BE2C (cell line): ENCODE data around the gene COL6A3.
A peak's percentile ranks its signal among the peaks of the same experiment; 100 is the strongest.

Experiments used
- DNase-seq: peaks from one replicate; pipeline ENCODE4 v3.0.0-alpha.2; 2020
- H3K27me3 ChIP-seq: fragments of 250-450 bp; sonication (Bioruptor Pico); 2 replicates; pipeline ENCODE4 v1.5.1; 2020; ENCODE audit warnings: mild to moderate bottlenecking
- H3K36me3 ChIP-seq: fragments of 250-450 bp; sonication (Bioruptor Pico); 2 replicates; pipeline ENCODE4 v1.5.1; 2020; ENCODE audit warnings: mild to moderate bottlenecking
- H3K4me1 ChIP-seq: fragments of 250-450 bp; sonication (Bioruptor Pico); 2 replicates; pipeline ENCODE4 v1.5.1; 2020
- H3K4me3 ChIP-seq: 2 replicates; pipeline ENCODE4 v1.5.1; 2011; ENCODE audit warnings: low read depth, low read length
- H3K9me3 ChIP-seq: fragments of 250-450 bp; sonication (Bioruptor Pico); 2 replicates; pipeline ENCODE4 v1.5.1; 2020
- TF ChIP-seq, protein P1 (sequence below): IDR thresholded peaks from 2 replicates; pipeline ENCODE4 v1.5.1; 2012; ENCODE audit warnings: mild to moderate bottlenecking, low read depth, low read length

The COL6A3 gene

GRCh38 chr2:237297421-237298150 lies 116.4 kb downstream of the COL6A3 start:
- no peaks in the 10 kb centered on the region for H3K9me3 ChIP-seq
- no peak overlapping the region for H3K4me3 ChIP-seq
- H3K4me1 ChIP-seq = peaks cover 23% of the 10 kb centered on the region
- TF ChIP-seq, protein P1, sequence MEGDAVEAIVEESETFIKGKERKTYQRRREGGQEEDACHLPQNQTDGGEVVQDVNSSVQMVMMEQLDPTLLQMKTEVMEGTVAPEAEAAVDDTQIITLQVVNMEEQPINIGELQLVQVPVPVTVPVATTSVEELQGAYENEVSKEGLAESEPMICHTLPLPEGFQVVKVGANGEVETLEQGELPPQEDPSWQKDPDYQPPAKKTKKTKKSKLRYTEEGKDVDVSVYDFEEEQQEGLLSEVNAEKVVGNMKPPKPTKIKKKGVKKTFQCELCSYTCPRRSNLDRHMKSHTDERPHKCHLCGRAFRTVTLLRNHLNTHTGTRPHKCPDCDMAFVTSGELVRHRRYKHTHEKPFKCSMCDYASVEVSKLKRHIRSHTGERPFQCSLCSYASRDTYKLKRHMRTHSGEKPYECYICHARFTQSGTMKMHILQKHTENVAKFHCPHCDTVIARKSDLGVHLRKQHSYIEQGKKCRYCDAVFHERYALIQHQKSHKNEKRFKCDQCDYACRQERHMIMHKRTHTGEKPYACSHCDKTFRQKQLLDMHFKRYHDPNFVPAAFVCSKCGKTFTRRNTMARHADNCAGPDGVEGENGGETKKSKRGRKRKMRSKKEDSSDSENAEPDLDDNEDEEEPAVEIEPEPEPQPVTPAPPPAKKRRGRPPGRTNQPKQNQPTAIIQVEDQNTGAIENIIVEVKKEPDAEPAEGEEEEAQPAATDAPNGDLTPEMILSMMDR = no peak
- no peak for DNase-seq
- H3K27me3 ChIP-seq = no peaks in the 10 kb centered on the region
- H3K36me3 ChIP-seq = no peaks in the 10 kb centered on the region

- H3K4me1 ChIP-seq = peaks cover 25% of the 10 kb centered on the region
These were observed 117.2 kb downstream of the COL6A3 start for GRCh38 chr2:237296756-237297155.

GRCh38 chr2:237295889-237296480 lies 118.0 kb downstream of the COL6A3 start:
- Histone ChIP-seq H3K27me3 (no peaks in the 10 kb centered on the region), H3K4me1 (peaks cover 29% of the 10 kb centered on the region), H3K9me3 (no peaks in the 10 kb centered on the region), H3K36me3 (no peaks in the 10 kb centered on the region), H3K4me3 (no peak overlapping the region)
- TF ChIP-seq, protein P1 = no peak
- DNase-seq = no peak

More at GRCh38 chr2:237296756-237297155, 117.2 kb downstream of the COL6A3 start:
- no peak overlapping the region for H3K4me3 ChIP-seq
- no peaks in the 10 kb centered on the region for H3K36me3 ChIP-seq
- H3K27me3 ChIP-seq = no peaks in the 10 kb centered on the region
- H3K9me3 ChIP-seq = no peaks in the 10 kb centered on the region
- TF ChIP-seq, protein P1 = no peak
- DNase-seq = no peak

DNA sequence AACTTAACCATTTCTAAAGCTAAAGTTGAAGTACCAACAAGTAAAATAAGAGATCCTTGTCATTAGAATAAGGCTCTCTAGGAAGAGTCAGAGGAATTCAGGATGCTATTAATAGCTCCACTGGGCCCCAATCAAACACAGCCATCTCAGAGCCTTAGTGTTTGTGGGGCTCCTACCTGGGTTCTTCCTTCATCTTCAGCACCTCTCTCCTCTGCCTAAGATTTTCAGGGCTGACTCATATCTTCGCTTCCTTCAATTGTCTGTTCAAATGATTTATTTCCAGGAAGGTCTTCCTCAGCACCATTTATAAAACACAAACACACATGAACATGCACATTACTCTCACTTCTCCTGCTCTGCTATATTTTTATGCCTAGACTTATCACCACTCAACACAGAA lies 119.5 kb downstream of the COL6A3 start:
- no peaks in the 10 kb centered on the region for H3K9me3 ChIP-seq
- no peaks in the 10 kb centered on the region for H3K27me3 ChIP-seq
- TF ChIP-seq, protein P1 = no peak
- H3K36me3 ChIP-seq = no peaks in the 10 kb centered on the region
- peaks cover 38% of the 10 kb centered on the region for H3K4me1 ChIP-seq
- no peak for DNase-seq
- H3K4me3 ChIP-seq = no peak overlapping the region

GRCh38 chr2:237293978-237294377 lies 120.0 kb downstream of the COL6A3 start:
- Histone ChIP-seq H3K9me3 (no peaks in the 10 kb centered on the region), H3K27me3 (no peaks in the 10 kb centered on the region), H3K36me3 (no peaks in the 10 kb centered on the region), H3K4me1 (peaks cover 38% of the 10 kb centered on the region), H3K4me3 (no peak overlapping the region)
- TF ChIP-seq, protein P1 = no peak
- no peak for DNase-seq

DNA sequence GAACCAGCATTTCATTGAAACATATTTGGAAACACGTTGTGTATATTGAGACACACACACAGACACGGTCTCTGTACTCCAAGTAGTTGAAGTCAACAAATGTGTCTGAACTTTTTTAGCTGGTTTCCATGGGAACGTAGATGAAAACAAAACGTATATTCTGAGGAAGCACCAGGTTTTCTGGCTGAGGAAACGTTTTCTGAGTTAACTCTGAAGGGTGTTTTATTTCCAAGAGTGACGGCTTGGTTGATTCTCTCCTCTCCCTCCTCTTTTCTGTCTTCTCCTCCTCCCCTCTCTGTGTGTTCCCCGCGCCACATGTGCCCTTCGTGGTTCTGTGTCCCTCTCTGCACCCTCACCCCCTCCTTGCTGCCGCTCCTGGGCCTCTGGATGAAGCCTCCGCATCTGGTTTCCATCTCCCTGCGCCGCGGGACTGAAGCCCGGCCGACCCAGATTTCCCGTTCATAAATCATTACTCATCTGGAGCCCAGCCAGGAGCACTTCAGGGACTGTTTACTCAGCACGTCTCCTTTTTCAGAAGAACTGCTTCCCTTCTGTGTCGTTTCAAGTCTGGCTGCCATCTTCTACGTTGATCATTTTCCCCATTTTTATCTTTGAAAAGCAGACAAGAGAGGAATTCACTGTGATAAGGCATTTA lies 122.7 kb downstream of the COL6A3 start:
- peak overlapping the region; percentile 28 for H3K4me3 ChIP-seq
- peak; percentile 97 for DNase-seq
- no peaks in the 10 kb centered on the region for H3K9me3 ChIP-seq
- TF ChIP-seq, protein P1 = no peak
- H3K4me1 ChIP-seq = peaks cover 20% of the 10 kb centered on the region
- H3K27me3 ChIP-seq = no peaks in the 10 kb centered on the region
- H3K36me3 ChIP-seq = no peaks in the 10 kb centered on the region
